ENCODE results near the gene SEMA6C. TPM values are rescaled to one million over a fixed set of nuclear protein-coding genes. Genes with fewer than 3 reads are reported as not detected.

SEMA6C gene
- total RNA-seq, 1 experiment from 2014 or later: 0.40 TPM

DNA sequence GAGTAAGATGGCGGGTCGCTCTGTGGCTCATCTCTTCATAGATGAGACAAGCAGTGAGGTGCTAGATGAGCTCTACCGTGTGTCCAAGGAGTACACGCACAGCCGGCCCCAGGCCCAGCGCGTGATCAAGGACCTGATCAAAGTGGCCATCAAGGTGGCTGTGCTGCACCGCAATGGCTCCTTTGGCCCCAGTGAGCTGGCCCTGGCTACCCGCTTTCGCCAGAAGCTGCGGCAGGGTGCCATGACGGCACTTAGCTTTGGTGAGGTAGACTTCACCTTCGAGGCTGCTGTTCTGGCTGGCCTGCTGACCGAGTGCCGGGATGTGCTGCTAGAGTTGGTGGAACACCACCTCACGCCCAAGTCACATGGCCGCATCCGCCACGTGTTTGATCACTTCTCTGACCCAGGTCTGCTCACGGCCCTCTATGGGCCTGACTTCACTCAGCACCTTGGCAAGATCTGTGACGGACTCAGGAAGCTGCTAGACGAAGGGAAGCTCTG, 12.4 kb upstream of the SEMA6C start:
- DNase-seq (ENCODE audit: low read depth): no peak

GRCh38 chr1:151158326-151158725, 11.9 kb upstream of the SEMA6C start:
- no peak for DNase-seq (ENCODE audit: low read depth)

DNA sequence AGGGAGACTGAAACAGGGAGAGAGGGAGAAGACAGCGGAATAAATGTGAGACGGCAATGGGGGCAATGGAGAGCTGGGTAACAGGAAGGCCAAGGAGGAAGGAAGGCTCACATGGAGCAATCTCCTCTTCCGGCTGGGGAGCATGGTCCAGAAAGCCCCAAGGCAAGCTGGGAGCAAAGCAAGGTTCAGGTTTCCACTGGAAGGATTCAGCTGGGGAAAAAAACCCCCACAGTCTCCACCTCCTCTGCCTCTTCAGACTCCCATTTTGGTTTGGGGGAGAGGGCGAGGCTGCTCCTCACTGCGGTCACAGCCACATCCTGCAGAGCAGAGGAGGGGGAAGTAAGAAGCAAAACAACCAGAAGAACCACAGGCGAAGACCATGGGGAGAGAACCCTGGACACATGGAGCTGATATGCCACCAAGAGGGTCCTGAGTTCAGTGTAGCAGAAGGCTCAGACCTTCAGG, 10.7 kb upstream of the SEMA6C start:
- no peak for DNase-seq (ENCODE audit: low read depth)

- DNase-seq (ENCODE audit: low read depth): no peak
Observed at GRCh38 chr1:151156515-151156819, 10.0 kb upstream of the SEMA6C start, which contains the start of gene TNFAIP8L2. TNFAIP8L2 (plus strand) TSS chr1:151156649; CDS start chr1:151158698, 2,049 bp downstream.

- no peak for DNase-seq (ENCODE audit: low read depth)
Observed at GRCh38 chr1:151147665-151148064, 1.2 kb upstream of the SEMA6C start.

- no peak for DNase-seq (ENCODE audit: low read depth)
Observed at GRCh38 chr1:151147132-151147503, 687 bp upstream of the SEMA6C start.

- no peak for DNase-seq (ENCODE audit: low read depth)
Observed at GRCh38 chr1:151146072-151146411, 389 bp downstream of the SEMA6C start.

DNA sequence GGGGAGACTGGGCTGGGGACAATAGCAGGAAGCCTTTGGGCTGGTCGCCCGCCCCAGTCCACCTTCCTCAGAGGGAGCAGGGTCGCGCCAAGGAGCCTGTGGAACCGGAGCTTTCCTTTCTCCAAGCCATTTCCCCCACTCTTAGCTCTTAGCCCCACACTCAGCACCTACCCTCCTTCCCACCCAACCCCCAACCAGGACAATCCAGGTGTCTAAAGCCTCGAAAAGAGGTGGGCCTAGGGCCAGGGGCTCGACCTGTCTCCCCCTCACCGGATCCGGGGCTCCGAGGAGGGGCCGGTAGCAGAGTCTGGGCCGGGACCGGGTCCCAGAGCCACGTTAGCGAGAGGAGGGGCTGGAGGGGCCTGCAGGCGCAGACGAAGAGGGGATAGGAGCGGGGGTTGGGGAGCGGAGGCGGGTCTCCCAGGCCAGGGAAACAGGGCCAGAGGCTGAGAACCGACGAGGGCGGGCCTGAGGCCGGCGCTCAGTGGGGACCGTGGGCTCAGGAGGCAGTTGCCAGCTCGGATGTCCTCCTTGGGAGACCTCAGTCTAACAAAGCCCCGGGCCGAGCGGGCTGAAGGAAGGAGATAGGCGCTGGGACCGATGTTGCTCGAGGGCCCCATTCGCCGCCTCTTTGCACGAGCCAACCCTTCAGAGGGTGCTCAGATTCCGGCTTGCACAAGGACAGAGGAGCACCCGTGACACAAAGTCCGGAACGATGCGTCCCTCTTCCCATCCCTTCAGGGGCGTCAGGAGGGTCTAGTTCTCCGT, 943 bp downstream of the SEMA6C start:
- DNase-seq (ENCODE audit: low read depth): no peak

GRCh38 chr1:151144474-151145303, 1.7 kb downstream of the SEMA6C start:
- no peak for DNase-seq (ENCODE audit: low read depth)

- no peak for DNase-seq (ENCODE audit: low read depth)
Observed at GRCh38 chr1:151143986-151144385, 2.4 kb downstream of the SEMA6C start.

DNA sequence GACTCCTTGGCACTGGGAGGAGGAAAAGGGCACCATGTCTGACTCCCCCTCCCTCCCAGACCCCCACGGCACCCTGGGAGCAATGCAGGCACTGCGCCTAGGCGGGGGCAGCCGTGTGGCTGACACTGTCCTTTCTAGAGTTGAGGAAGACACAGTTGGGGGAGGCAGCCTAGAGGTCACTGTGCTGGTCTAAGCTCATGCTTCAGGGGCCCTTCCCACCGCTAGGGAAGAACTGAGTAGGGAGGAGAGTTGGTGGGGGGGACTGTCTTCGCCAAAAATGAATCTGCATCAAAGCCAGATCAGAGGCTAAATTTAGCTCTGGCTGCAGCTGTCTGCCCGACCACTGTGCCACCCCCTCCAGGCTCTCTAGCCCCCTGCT, 3.4 kb downstream of the SEMA6C start:
- no peak for DNase-seq (ENCODE audit: low read depth)

DNA sequence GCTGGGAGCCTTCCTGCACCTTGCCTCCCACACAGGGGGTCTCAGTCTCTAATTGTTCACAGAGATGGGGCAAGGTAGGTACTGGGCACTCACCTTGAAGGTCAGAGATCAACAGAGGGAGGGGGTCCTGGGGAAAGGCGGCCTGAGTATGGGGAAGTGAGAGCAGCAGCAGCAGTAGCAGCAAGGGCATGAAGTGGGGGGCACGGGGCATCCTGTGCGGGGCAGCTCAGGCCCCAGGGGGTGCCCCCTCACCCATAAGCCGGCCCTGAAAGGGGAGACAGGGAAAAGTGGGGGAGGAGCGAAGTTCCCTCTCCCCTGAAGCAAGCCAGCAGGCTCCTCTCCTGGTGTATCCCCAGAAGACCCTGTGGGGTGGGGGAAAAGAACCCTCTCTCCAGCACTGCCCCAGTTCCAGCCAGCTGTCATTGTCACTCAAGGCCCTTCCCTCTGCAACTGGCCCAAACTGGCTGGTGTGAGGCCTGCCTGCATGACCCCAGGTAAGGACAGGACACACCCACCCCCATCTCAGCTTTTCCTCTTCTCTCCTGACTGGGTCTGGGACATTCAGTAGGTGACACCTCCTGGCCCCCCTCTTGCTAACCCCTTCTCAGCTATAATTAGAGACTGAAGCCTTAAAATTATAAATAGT, 3.9 kb downstream of the SEMA6C start:
- DNase-seq (ENCODE audit: low read depth): no peak

DNA sequence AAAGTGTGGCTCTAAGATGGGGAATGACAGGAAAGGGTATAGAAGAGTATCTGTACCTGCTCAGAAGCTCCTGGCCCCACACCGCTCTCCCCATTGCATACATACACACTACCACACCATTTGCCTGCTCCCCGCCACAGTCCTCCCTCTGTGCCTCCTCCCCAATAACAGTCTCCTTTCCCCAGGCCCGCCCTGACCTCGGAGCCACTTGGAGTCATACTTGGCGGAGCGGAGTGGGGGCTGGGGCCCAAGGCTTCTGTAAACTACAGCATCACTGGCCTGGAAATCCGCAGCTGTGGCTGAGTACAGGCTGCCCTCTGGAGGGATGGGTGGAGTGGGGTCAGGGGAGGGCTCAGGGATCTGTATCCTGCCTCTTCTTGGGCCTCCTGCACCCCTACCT, 8.6 kb downstream of the SEMA6C start:
- no peak for DNase-seq (ENCODE audit: low read depth)

GRCh38 chr1:151135433-151136385, 10.7 kb downstream of the SEMA6C start:
- no peak for DNase-seq (ENCODE audit: low read depth)

DNA sequence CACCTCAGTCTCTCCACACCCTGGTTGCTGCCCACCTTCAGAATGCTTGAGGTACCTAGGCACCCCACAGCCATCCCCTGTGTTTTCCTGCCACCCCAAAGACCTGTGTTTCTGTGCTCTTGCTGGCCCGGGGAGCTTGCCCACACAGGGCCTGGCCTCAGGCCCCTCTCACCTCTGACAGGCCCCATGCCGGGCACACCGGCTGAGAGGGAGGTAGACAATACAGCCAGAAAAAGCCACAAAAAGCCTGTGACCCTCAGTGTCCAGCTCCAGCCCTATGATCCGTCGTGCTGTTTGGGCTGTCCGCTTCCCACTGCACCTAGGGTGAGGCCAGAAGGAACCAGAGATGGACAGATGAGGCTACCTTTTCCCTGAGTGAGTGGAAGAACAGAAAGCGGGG, 11.4 kb downstream of the SEMA6C start:
- DNase-seq (ENCODE audit: low read depth): no peak

DNA sequence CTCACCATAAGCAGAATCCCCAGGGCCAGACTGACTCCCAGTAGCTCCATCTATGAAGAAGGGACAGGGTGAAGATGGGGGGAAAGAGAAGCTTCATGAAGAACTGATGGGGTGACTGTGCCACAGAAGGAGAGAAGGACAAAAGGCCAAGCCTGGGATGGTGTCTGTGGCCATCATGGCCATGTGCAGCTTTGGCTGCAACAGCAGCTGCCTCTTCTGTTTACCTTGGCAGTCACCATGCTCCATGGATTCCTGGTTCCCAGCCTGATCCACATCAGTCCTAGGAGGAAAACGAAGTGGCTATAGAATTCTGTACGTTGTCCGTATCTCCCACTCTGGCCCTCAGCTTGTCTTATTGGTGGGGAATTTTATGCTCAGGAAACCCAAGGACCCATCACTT, 12.0 kb downstream of the SEMA6C start:
- DNase-seq (ENCODE audit: low read depth): no peak

DNA sequence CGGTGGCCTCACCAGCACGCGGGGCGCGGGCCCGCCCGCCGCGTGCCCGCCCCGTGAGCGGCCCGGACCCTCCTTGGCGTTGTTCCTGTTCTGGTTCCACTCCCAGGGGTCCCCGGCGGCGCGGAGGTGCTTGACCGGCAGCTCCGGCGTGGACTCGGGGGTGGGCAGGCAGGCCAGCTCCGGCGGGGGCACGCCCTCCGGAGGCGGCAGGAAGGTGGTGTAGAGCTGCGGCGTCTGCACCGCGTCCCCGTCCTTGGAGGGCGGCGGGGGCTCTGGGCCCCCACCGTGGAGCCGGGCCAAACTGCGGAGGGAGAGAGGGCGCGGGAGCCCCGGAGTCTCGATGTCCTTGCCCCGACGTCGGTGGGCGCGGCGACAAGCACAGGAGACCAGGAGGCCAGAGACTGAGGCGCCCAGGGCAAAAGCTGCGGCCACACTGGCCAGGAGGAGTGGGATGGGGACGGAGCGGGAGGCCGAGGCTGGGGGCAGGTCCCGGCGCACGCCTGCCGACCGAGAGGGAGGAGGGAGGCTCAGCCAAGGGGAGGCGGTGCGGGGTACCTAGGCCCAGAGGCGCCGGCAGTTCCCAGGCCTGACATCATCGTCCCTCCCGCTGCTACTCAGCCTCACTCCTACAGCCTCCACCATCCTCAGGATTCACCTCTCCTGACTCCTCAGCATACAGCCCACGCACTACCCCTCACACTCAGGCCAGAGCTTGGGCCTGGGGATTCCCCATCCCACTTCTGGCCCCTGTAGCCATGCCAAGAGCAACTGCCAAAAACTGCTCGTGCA, 13.2 kb downstream of the SEMA6C start:
- DNase-seq (ENCODE audit: low read depth): no peak

GRCh38 chr1:151132335-151133017, 14.0 kb downstream of the SEMA6C start:
- no peak for DNase-seq (ENCODE audit: low read depth)

- no peak for DNase-seq (ENCODE audit: low read depth)
Observed at GRCh38 chr1:151131701-151132334, 14.6 kb downstream of the SEMA6C start.

Measured in Daoy (cell line).